Prostate gland (tissue), 2 donors: ENCODE data around the gene PNLDC1. TPM values are rescaled to one million over a fixed set of nuclear protein-coding genes. Genes with fewer than 3 reads are reported as not detected.
"Not testable (repeated sequence)": the region's sequence is repeated elsewhere in the genome, so short reads cannot be mapped to it uniquely, and the experiment has no call there.

ENCODE experiments used
- DNase-seq: peaks from one replicate; pipeline ENCODE4 v3.0.0-alpha.2; 2019; ENCODE audit warnings: low spot score
- H3K27ac ChIP-seq, 2 donors: fragments of 200-600 bp; sonication (generic); 2 replicates each; pipeline ENCODE4 v1.5.1; 2017 to 2019
- H3K27me3 ChIP-seq: fragments of 200-600 bp; sonication (generic); replicated peaks from 2 replicates; pipeline ENCODE4 v1.5.1; 2019; ENCODE audit not compliant: insufficient read depth
- H3K36me3 ChIP-seq, 2 donors: fragments of 200-600 bp; sonication (generic); 1 replicate in 1 of 2; 2 replicates in 1 of 2; pipeline versions ENCODE4 v1.5.1 to v1.8.1; 2017 to 2019
- H3K4me1 ChIP-seq: fragments of 200-600 bp; sonication (generic); replicated peaks from 2 replicates; pipeline ENCODE4 v1.5.1; 2019
- H3K4me3 ChIP-seq, 2 donors: fragments of 200-600 bp; sonication (generic); 2 replicates each; pipeline ENCODE4 v1.5.1; 2017 to 2019
- H3K9me3 ChIP-seq: fragments of 200-600 bp; sonication (generic); 2 replicates; pipeline ENCODE4 v1.5.1; 2017
- POLR2A ChIP-seq: fragments of 450-650 bp; IDR thresholded peaks from one replicate; pipeline ENCODE4 v1.6.1; 2016; ENCODE audit warnings: antibody characterized with exemption, mild to moderate bottlenecking
- POLR2AphosphoS5 ChIP-seq: sonication (generic); formaldehyde crosslinking; IDR thresholded peaks from one replicate; pipeline ENCODE4 v1.6.1; 2017; ENCODE audit warnings: antibody characterized with exemption
- WGBS: methylation state at CpG from one replicate; pipeline ENCODE4 v1.1.5; 2018; 5-methylcytosine and 5-hydroxymethylcytosine counted together
- intact Hi-C: fragments of 100-400 bp; cut with DNase I; formaldehyde crosslinking; loops from one replicate; pipeline ENCODE4 v1.14.2; 2022
- total RNA-seq, 2 donors: library from RNA; depleted of rRNA; stranded (reverse); fragments of >200 nt; gene quantifications; one replicate each; pipeline ENCODE4 v1.1.0, GENCODE V29; 2016
- TF ChIP-seq, protein P1 (sequence below), 4 experiments: fragments of 200-600 bp in 2 of 4; fragments of 450-650 bp in 2 of 4; sonication (generic) in 2 of 4; IDR thresholded peaks; 1 replicate in 3 of 4; 2 replicates in 1 of 4; pipeline ENCODE4 v1.5.1; 2016 to 2019; ENCODE audit warnings: antibody characterized with exemption in 4 of 4, mild to moderate bottlenecking in 2 of 4, moderate library complexity in 2 of 4

The PNLDC1 gene
- total RNA-seq, 2 donors from 2014 or later, result 5.6 TPM; not detected in 1

DNA sequence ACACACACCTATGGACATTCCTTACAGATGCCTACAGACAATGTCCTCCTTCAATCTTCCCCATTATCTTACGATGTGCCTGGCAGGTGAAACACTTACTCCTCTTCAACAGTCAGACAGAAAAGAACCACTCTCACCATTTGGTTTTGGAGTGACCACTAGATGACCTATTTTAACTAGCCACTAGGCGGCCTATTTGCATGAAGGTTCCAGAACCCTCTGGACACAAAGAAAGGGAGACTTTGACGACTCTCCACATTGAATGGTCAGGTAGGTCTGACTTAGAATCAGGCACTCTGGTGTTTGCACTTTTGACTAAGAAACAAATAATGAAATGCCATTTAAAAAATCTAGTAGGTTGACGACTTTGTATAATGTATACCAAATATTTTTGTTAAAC is 42.0 kb downstream of the PNLDC1 start:
- no peak for TF ChIP-seq POLR2A
- TF ChIP-seq POLR2AphosphoS5, result no peak
- TF ChIP-seq, protein P1, sequence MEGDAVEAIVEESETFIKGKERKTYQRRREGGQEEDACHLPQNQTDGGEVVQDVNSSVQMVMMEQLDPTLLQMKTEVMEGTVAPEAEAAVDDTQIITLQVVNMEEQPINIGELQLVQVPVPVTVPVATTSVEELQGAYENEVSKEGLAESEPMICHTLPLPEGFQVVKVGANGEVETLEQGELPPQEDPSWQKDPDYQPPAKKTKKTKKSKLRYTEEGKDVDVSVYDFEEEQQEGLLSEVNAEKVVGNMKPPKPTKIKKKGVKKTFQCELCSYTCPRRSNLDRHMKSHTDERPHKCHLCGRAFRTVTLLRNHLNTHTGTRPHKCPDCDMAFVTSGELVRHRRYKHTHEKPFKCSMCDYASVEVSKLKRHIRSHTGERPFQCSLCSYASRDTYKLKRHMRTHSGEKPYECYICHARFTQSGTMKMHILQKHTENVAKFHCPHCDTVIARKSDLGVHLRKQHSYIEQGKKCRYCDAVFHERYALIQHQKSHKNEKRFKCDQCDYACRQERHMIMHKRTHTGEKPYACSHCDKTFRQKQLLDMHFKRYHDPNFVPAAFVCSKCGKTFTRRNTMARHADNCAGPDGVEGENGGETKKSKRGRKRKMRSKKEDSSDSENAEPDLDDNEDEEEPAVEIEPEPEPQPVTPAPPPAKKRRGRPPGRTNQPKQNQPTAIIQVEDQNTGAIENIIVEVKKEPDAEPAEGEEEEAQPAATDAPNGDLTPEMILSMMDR (IDR thresholded peaks at IDR 0.05), result no peak
- intact Hi-C loops, result no loop called here
- Histone ChIP-seq H3K27ac (no peak overlapping the region), H3K9me3 (no peaks in the 10 kb centered on the region), H3K36me3 (no peaks in the 10 kb centered on the region), H3K4me1 (no peaks in the 10 kb centered on the region), H3K4me3 (no peak overlapping the region), H3K27me3 (no peaks in the 10 kb centered on the region)
- WGBS, result 71% methylated on average over 4 of the region's 4 CpGs
- no peak for DNase-seq

DNA sequence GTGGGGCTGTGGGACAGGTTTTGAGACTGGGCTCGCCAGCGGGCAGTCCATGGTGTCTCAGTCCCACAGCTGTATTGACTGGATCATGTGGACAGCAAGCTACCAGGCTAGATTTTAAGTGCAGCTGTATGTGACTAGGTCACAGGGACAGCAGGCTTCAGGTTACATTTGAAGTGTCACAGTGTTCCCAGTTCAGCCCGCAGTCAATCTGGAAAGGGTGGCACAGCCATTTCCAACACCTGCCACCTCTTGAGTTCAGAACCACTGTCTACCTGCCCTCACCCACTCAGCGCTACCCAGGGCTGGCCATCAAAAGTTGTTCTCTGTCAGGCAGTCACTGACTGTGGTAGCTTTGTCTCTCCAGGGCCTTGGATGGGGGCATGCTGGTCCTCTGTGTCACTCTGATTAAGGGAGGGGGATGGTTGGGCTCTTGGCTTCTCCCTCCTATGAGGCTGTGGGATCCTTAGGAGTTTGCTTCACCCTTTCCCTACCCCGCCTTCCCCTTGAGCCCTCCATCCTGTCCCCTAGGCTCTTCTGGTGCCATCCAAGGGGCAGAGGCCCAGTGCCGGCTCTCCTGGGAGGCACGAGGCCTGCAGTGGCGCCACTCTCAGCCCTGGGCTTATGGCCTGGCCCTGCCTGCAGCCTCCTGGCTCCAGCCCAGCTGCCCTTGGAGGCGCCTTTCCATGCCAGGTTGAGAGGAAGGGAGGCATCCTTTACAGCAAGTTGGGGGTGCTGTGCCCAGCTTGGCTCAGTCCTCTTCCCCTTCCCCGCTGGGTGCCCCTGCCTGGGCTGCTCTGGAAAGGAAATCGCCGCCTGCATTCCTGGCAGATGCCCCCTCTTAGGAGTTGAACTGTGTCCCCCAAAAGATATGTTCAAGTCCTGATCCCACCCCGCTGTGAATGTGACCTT is 44.9 kb downstream of the PNLDC1 start:
- Histone ChIP-seq H3K9me3 (no peaks in the 10 kb centered on the region), H3K4me1 (no peaks in the 10 kb centered on the region), H3K27me3 (no peaks in the 10 kb centered on the region), H3K27ac (no peak overlapping the region), H3K4me3 (no peak overlapping the region), H3K36me3 (no peaks in the 10 kb centered on the region)
- TF ChIP-seq POLR2AphosphoS5 (no peak), POLR2A (no peak)
- TF ChIP-seq, protein P1 (IDR thresholded peaks at IDR 0.05), result no peak
- DNase-seq, result no peak
- WGBS, result 74% methylated on average over 13 of the region's 13 CpGs
- intact Hi-C loops, result no loop called here

DNA sequence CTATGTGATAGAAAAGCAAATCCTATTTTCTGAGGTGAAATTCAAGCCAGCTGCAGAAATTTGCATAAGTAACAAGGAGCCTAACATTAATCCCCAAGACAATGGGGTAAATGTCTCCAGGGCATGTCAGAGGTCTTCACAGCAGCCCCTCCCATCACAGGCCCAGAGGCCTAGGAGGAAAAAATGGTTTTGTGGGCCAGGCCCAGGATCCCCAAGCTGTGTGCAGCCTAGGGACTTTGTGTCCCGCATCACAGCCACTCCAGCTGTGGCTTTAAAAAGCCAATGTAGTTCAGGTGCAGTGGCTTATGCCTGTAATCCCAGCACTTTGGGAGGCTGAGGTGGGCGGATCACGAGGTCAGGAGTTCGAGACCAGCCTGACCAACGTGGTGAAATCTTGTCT is 48.5 kb downstream of the PNLDC1 start:
- H3K4me3 ChIP-seq, intact Hi-C loops, DNase-seq, H3K9me3 ChIP-seq, H3K4me1 ChIP-seq, H3K36me3 ChIP-seq, H3K27me3 ChIP-seq, H3K27ac ChIP-seq: not testable (repeated sequence)
- 94% methylated on average over 5 of the region's 5 CpGs for WGBS

DNA sequence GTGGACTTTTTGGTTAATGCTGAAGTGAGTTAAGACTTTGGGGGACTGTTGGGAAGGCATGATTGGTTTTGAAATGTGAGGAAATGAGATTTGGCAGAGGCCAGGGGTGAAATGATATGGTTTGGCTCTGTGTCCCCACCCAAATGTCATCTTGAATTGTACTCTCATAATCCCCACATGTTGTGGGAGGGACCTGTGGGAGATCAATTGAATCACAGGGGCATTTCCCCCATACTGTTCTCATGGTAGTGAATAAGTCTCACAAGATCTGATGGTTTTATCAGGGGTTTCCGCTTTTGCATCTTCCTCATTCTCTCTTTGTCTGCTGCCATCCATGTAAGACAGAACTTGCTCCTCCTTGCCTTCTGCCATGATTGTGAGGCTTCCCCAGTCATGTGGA is 49.8 kb downstream of the PNLDC1 start:
- H3K27me3 ChIP-seq, intact Hi-C loops, H3K9me3 ChIP-seq, H3K4me3 ChIP-seq, H3K27ac ChIP-seq, H3K4me1 ChIP-seq, DNase-seq, H3K36me3 ChIP-seq: not testable (repeated sequence)
- WGBS, result 87% methylated on average over 1 of the region's 1 CpG

DNA sequence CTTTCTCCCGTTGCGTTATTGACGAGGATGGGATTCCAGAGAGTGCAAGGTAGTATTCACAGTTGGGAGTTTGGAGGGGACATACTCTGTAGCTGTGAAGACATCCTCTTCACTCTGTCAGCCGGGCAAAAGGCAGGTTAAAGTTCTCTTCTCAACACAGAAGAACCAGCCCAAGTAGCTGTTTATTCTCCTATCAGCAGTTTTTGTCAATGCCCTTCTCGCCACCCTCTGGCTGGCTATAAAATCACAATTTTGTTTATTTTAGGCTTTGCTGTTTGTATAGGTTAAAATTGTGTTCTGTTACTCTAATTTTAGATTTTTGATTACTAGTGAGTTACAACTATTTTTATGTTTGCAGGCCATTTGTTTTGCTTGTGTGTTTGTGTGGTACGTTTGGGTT is 52.8 kb downstream of the PNLDC1 start:
- WGBS, result 27% methylated on average over 6 of the region's 6 CpGs
- H3K4me3 ChIP-seq, result no peak overlapping the region
- H3K4me1 ChIP-seq, result no peaks in the 10 kb centered on the region
- TF ChIP-seq POLR2AphosphoS5 (no peak), POLR2A (no peak)
- TF ChIP-seq, protein P1 (IDR thresholded peaks at IDR 0.05), result peak in 2 of 4 experiments; percentile 30 to 36
- H3K36me3 ChIP-seq, result no peaks in the 10 kb centered on the region
- no peaks in the 10 kb centered on the region for H3K9me3 ChIP-seq
- no peak overlapping the region for H3K27ac ChIP-seq
- H3K27me3 ChIP-seq, result no peaks in the 10 kb centered on the region
- intact Hi-C loops, result no loop called here
- DNase-seq, result no peak

DNA sequence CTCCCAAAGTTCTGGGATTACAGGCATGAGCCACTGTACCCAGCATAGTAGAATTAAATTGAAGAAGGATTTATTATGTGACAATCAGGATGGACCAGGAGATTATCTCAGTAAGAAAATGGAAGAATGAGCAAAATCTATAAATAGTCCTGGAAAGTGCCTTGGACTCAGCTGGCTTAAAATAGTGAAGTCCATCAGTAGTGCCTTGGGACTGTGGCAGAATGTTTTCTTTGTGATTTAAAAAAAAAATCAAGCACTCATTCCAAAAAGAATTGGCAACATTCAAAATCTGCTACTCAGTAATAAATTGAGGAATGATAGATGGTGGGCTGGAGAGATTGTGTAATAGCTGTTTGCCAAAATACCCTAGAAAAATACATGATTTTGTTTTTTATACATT is 53.7 kb downstream of the PNLDC1 start:
- no peaks in the 10 kb centered on the region for H3K36me3 ChIP-seq
- no peak overlapping the region for H3K4me3 ChIP-seq
- H3K27me3 ChIP-seq, result no peaks in the 10 kb centered on the region
- TF ChIP-seq POLR2A, result no peak
- no peaks in the 10 kb centered on the region for H3K9me3 ChIP-seq
- no peak overlapping the region for H3K27ac ChIP-seq
- intact Hi-C loops, result no loop called here
- H3K4me1 ChIP-seq, result no peaks in the 10 kb centered on the region
- DNase-seq, result no peak
